Measurements from ENCODE around the gene SNX32.

The SNX32 gene

GRCh38 chr11:65882120-65883057 is 48.6 kb downstream of the SNX32 start:
- H3K9ac ChIP-seq (ENCODE audit: insufficient read length, low read depth), result no peak overlapping the region
- H3K4me1 ChIP-seq (ENCODE audit: insufficient read depth, insufficient read length), result peaks cover 9% of the 10 kb centered on the region
- no peaks in the 10 kb centered on the region for H3K27me3 ChIP-seq (ENCODE audit: insufficient read depth, insufficient read length)
- DNase-seq (ENCODE audit: low read depth, low spot score), result no peak
- no peak overlapping the region for H3K4me3 ChIP-seq (ENCODE audit: insufficient read length, low read depth)
- peaks cover 20% of the 10 kb centered on the region; the same call in 1 of the 2 replicates for H3K9me3 ChIP-seq (ENCODE audit: insufficient read depth, low read length)
- TF ChIP-seq ZNF274 (IDR thresholded peaks at IDR 0.05; ENCODE audit: low read depth, low read length) (no peak), YY1 (IDR thresholded peaks at IDR 0.05; ENCODE audit: insufficient read depth, insufficient read length) (no peak), SUZ12 (IDR thresholded peaks at IDR 0.05; ENCODE audit: extremely low read depth, insufficient read depth, insufficient read length) (no peak)
- H3K36me3 ChIP-seq (ENCODE audit: insufficient read depth, insufficient read length, low read length), result peaks cover 66% of the 10 kb centered on the region

DNA sequence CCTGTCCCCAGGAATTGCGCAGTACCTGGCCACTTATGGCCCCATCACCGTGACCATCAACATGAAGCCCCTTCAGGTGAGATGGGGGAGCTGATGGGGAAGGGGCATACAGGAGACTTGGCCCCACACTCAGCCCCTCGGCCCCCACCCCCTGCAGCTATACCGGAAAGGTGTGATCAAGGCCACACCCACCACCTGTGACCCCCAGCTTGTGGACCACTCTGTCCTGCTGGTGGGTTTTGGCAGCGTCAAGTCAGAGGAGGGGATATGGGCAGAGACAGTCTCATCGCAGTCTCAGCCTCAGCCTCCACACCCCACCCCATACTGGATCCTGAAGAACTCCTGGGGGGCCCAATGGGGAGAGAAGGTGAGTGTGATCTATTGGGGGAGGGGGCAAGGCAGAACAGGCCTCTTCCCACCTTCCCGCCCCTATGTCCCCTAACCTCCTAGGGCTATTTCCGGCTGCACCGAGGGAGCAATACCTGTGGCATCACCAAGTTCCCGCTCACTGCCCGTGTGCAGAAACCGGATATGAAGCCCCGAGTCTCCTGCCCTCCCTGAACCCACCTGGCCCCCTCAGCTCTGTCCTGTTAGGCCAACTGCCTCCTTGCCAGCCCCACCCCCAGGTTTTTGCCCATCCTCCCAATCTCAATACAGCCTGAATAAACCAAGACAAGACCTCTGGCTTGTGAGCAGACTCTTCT is 49.4 kb downstream of the SNX32 start:
- Histone ChIP-seq H3K27me3 (ENCODE audit: insufficient read depth, insufficient read length) (no peaks in the 10 kb centered on the region), H3K4me1 (ENCODE audit: insufficient read depth, insufficient read length) (peaks cover 10% of the 10 kb centered on the region), H3K36me3 (ENCODE audit: insufficient read depth, insufficient read length, low read length) (peaks cover 66% of the 10 kb centered on the region)

DNA sequence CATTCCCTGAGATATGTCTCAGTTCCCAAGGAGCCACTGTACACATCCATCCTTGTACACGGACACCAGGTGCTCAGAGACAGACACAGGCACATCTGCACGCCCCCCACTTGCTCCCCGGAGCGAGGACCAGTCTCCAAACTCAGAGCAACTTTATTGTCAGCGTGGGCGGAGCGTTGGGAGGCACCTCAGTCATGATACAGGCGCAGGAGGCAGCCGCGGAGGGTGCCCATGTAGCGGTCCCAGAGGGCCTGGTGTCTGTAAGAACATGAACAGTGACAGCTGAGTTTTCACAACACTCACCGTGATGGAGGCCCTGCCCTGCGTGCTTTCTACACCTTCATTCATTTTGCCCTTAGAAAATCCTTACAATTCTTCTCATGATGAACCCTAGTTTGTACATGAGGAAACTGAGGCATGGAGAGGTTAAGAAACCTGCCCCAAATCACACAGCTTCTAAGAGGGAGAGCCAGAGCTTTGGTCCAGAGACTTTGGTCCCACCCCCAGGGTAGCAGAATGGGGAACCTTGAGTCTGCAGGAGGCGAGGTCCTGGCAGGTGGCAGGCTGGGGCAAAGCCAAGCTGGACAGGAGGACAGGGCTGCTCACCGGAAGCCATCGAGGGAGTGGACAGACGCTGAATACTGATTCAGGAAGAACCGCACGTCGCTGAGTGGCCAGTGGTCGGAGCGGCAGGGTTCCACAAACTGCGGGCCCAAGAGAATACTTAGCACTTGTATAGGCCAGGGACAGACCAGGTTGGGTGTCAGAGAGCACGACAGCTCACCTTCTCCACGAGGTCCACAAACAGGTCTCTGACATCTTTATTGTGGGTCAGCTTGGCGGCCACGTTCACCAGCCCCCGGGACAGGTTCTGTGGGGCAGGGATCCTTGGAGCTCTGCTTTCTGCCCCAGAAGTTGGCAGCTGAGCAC is 50.3 kb downstream of the SNX32 start:
- Histone ChIP-seq H3K4me1 (ENCODE audit: insufficient read depth, insufficient read length) (peaks cover 10% of the 10 kb centered on the region), H3K36me3 (ENCODE audit: insufficient read depth, insufficient read length, low read length) (peaks cover 66% of the 10 kb centered on the region), H3K27me3 (ENCODE audit: insufficient read depth, insufficient read length) (peaks cover 1% of the 10 kb centered on the region), H3K9me3 (ENCODE audit: insufficient read depth, low read length) (peaks cover 20% of the 10 kb centered on the region; the same call in 1 of the 2 replicates), H3K4me3 (ENCODE audit: insufficient read length, low read depth) (no peak overlapping the region), H3K9ac (ENCODE audit: insufficient read length, low read depth) (peak overlapping the region; percentile 46)
- no peak for DNase-seq (ENCODE audit: low read depth, low spot score)
- no peak for TF ChIP-seq ZNF274 (IDR thresholded peaks at IDR 0.05; ENCODE audit: low read depth, low read length)
- TF ChIP-seq YY1 (IDR thresholded peaks at IDR 0.05; ENCODE audit: insufficient read depth, insufficient read length), result no peak
- no peak for TF ChIP-seq SUZ12 (IDR thresholded peaks at IDR 0.05; ENCODE audit: extremely low read depth, insufficient read depth, insufficient read length)

More for the DNA sequence above, 49.4 kb downstream of the SNX32 start:
- H3K9ac ChIP-seq (ENCODE audit: insufficient read length, low read depth), result no peak overlapping the region
- no peak for DNase-seq (ENCODE audit: low read depth, low spot score)
- TF ChIP-seq SUZ12 (IDR thresholded peaks at IDR 0.05; ENCODE audit: extremely low read depth, insufficient read depth, insufficient read length) (no peak), ZNF274 (IDR thresholded peaks at IDR 0.05; ENCODE audit: low read depth, low read length) (no peak), YY1 (IDR thresholded peaks at IDR 0.05; ENCODE audit: insufficient read depth, insufficient read length) (no peak)
- H3K9me3 ChIP-seq (ENCODE audit: insufficient read depth, low read length), result peaks cover 20% of the 10 kb centered on the region; the same call in 1 of the 2 replicates
- H3K4me3 ChIP-seq (ENCODE audit: insufficient read length, low read depth), result no peak overlapping the region

DNA sequence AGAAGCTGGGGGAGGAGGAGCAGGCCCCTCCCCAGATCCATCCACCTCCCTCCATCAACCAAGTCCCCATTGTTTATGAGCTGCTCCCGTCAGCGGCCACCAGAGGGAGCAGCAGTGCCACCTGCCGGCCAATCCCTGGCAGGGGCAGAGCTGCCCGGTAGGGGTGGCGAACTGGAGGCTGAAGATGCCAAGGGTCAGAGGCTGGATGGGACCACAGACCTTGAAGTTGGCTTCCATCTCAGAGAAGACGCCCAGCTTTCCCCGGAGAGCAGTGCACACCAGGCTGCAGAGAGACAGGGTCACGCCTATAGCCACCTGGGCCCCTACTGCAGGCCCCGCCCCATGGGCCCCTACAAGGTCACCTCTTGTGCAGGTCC is 50.9 kb downstream of the SNX32 start:
- no peak for DNase-seq (ENCODE audit: low read depth, low spot score)
- Histone ChIP-seq H3K4me1 (ENCODE audit: insufficient read depth, insufficient read length) (peaks cover 13% of the 10 kb centered on the region), H3K27me3 (ENCODE audit: insufficient read depth, insufficient read length) (peaks cover 8% of the 10 kb centered on the region), H3K9me3 (ENCODE audit: insufficient read depth, low read length) (peaks cover 20% of the 10 kb centered on the region; the same call in 1 of the 2 replicates), H3K4me3 (ENCODE audit: insufficient read length, low read depth) (no peak overlapping the region), H3K36me3 (ENCODE audit: insufficient read depth, insufficient read length, low read length) (peaks cover 66% of the 10 kb centered on the region), H3K9ac (ENCODE audit: insufficient read length, low read depth) (no peak overlapping the region)
- TF ChIP-seq SUZ12 (IDR thresholded peaks at IDR 0.05; ENCODE audit: extremely low read depth, insufficient read depth, insufficient read length), result no peak
- no peak for TF ChIP-seq ZNF274 (IDR thresholded peaks at IDR 0.05; ENCODE audit: low read depth, low read length)
- no peak for TF ChIP-seq YY1 (IDR thresholded peaks at IDR 0.05; ENCODE audit: insufficient read depth, insufficient read length)

DNA sequence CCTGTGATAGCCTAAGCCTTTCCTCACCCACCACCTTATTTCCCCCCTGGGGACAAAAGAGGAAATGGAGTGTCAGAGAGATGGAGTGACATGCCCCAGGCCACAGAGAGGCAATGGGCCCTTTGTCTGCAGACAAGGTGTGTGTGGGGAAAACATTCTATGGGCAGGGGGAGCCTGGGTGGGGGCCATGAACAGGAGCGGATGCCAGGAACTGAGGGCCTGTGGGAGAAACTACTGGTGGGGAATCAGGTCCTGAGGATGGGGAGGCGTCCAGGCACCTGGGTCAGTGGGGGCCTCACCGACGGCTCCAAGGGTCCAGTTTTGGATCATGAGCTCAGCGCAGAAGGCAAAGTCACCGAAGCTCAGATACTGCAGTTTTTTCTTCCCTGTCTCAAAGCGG is 51.5 kb downstream of the SNX32 start:
- Histone ChIP-seq H3K4me3 (ENCODE audit: insufficient read length, low read depth) (no peak overlapping the region), H3K9ac (ENCODE audit: insufficient read length, low read depth) (no peak overlapping the region), H3K4me1 (ENCODE audit: insufficient read depth, insufficient read length) (peaks cover 13% of the 10 kb centered on the region), H3K9me3 (ENCODE audit: insufficient read depth, low read length) (peaks cover 20% of the 10 kb centered on the region; the same call in 1 of the 2 replicates), H3K27me3 (ENCODE audit: insufficient read depth, insufficient read length) (peaks cover 13% of the 10 kb centered on the region), H3K36me3 (ENCODE audit: insufficient read depth, insufficient read length, low read length) (peaks cover 66% of the 10 kb centered on the region)
- DNase-seq (ENCODE audit: low read depth, low spot score), result no peak
- no peak for TF ChIP-seq ZNF274 (IDR thresholded peaks at IDR 0.05; ENCODE audit: low read depth, low read length)
- no peak for TF ChIP-seq YY1 (IDR thresholded peaks at IDR 0.05; ENCODE audit: insufficient read depth, insufficient read length)
- TF ChIP-seq SUZ12 (IDR thresholded peaks at IDR 0.05; ENCODE audit: extremely low read depth, insufficient read depth, insufficient read length), result no peak

GRCh38 chr11:65885808-65886536 is 52.2 kb downstream of the SNX32 start:
- Histone ChIP-seq H3K27me3 (ENCODE audit: insufficient read depth, insufficient read length) (peaks cover 14% of the 10 kb centered on the region), H3K4me1 (ENCODE audit: insufficient read depth, insufficient read length) (peaks cover 13% of the 10 kb centered on the region), H3K36me3 (ENCODE audit: insufficient read depth, insufficient read length, low read length) (peaks cover 63% of the 10 kb centered on the region), H3K4me3 (ENCODE audit: insufficient read length, low read depth) (no peak overlapping the region), H3K9ac (ENCODE audit: insufficient read length, low read depth) (no peak overlapping the region), H3K9me3 (ENCODE audit: insufficient read depth, low read length) (peaks cover 20% of the 10 kb centered on the region; the same call in 1 of the 2 replicates)
- no peak for DNase-seq (ENCODE audit: low read depth, low spot score)
- TF ChIP-seq SUZ12 (IDR thresholded peaks at IDR 0.05; ENCODE audit: extremely low read depth, insufficient read depth, insufficient read length) (no peak), YY1 (IDR thresholded peaks at IDR 0.05; ENCODE audit: insufficient read depth, insufficient read length) (no peak), ZNF274 (IDR thresholded peaks at IDR 0.05; ENCODE audit: low read depth, low read length) (no peak)

Measured in NT2/D1 (cell line).